ENCODE results near the gene ADAMTSL1.
"Not testable (repeated sequence)": the region's sequence is repeated elsewhere in the genome, so short reads cannot be mapped to it uniquely, and the experiment has no call there.

The ADAMTSL1 gene

DNA sequence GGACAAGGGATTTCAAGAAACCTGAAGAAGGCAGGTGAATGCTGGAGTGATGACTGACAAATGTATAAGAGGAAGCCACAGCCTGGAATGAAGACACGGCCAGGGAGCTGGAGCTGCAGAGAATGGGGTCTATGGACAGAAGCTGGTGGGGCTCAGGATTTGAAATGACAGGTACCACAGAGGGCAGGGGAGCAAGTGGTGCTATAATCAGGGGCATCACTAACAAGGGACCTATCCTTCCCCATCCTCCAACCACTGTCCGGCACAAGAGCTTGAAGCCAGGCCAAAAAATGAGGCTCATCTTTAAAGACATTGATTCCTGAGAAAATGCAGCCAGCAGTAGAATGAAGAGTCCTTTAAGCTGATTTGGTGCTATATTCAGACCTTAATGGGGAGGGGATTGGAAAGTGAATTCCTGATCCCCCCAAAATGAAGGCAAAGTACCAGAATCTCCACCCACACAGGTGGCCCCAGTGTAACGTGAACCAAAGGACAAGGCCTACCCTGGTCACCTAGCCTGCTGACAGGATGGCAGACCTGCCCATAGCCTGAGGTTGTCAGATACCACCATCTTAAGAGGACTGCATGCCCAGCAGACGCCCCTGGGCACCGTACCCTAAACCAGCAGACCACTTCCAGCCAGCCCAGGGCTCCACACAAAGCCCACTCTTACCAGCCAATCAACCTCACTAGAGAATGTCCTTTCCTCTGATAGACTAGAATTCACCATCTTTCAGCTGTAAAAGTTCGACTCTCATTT is 449.9 kb downstream of the ADAMTSL1 start:
- DNase-seq (ENCODE audit: low read depth), result no peak
- TF ChIP-seq, protein P1, sequence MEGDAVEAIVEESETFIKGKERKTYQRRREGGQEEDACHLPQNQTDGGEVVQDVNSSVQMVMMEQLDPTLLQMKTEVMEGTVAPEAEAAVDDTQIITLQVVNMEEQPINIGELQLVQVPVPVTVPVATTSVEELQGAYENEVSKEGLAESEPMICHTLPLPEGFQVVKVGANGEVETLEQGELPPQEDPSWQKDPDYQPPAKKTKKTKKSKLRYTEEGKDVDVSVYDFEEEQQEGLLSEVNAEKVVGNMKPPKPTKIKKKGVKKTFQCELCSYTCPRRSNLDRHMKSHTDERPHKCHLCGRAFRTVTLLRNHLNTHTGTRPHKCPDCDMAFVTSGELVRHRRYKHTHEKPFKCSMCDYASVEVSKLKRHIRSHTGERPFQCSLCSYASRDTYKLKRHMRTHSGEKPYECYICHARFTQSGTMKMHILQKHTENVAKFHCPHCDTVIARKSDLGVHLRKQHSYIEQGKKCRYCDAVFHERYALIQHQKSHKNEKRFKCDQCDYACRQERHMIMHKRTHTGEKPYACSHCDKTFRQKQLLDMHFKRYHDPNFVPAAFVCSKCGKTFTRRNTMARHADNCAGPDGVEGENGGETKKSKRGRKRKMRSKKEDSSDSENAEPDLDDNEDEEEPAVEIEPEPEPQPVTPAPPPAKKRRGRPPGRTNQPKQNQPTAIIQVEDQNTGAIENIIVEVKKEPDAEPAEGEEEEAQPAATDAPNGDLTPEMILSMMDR (conservative IDR thresholded peaks at IDR 0.05; ENCODE audit: low read length), result no peak
- no peak overlapping the region for H3K4me3 ChIP-seq (ENCODE audit: low read length)

DNA sequence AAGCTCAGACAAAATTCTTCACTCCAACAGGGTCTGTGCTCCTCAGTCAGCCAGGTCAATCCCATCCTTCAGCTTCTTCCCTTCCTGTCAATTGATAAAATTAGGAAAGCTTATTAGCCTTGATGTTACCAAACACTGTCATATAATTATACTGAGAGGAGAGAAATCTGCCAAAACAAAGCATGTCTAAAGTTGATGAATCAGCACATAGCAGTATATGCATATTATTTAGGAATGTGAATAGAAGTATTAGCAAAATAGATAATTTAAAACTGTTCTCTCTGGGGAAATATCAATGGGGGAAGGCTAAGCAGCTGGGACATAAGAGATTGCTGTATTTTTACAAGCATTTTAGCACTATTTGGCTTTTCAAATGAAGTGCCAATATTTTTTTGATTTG is 451.9 kb downstream of the ADAMTSL1 start:
- DNase-seq (ENCODE audit: low read depth), result no peak
- no peak overlapping the region for H3K4me3 ChIP-seq (ENCODE audit: low read length)
- TF ChIP-seq, protein P1 (conservative IDR thresholded peaks at IDR 0.05; ENCODE audit: low read length), result no peak

DNA sequence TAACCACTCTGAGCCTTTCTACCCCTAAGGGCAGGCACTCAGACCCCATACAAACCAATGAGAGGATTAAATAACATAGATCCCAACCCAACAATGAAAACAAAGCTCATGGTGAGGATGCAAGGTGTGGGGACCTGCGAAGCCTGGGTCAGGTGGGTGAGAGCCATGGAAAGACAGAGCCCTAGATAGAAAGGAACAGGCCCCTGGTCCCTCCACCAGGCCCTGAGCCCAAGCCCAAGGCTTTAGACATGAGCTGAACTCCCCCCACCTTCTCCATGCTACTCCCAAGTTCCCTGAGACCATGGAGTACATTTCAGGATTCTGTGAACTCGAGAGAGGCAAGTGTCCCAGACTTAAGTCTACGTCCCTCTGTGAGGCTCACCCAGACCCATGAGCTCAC is 452.6 kb downstream of the ADAMTSL1 start:
- DNase-seq (ENCODE audit: low read depth), result no peak
- H3K4me3 ChIP-seq (ENCODE audit: low read length), result no peak overlapping the region
- TF ChIP-seq, protein P1 (conservative IDR thresholded peaks at IDR 0.05; ENCODE audit: low read length), result no peak

DNA sequence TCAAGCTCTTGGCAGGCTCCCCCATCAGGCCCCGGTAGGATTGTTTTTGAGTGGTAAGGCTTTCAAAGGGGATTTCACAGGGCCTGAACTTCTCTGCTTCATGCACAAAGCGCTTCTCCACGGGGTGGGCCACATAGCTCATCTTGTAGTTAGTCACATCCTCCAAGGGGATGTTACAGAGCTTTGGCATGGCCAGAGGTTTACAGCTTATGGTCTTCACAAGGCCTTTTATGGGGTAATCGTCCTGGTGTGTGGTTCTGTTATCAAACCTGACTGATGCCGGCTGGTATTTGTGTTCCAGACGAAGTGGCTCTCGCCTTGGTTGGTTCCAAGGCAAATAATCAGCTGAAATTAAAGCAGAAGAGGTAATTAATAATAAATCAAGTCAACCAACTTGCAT is 454.8 kb downstream of the ADAMTSL1 start:
- TF ChIP-seq, protein P1 (conservative IDR thresholded peaks at IDR 0.05; ENCODE audit: low read length), result no peak
- no peak for DNase-seq (ENCODE audit: low read depth)

DNA sequence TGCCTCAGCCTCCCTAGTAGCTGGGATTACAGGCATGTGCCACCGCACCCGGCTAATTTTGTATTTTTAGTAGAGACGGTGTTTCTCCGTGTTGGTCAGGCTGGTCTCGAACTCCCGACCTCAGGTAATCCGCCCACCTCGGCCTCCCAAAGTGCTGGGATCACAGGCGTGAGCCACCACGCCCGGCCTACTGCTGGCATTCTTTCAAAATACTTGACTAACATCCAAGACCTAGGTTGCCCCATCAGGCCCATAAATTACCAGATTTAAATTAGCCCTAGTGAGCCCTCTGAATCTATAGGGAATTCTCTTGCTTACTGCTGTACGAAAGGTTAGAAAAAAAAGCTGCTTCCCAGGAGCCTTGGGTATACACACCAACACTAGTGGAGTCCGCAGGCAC is 456.7 kb downstream of the ADAMTSL1 start:
- DNase-seq (ENCODE audit: low read depth); H3K4me3 ChIP-seq (ENCODE audit: low read length): not testable (repeated sequence)

More for the DNA sequence above, 454.8 kb downstream of the ADAMTSL1 start:
- no peak overlapping the region for H3K4me3 ChIP-seq (ENCODE audit: low read length)

DNA sequence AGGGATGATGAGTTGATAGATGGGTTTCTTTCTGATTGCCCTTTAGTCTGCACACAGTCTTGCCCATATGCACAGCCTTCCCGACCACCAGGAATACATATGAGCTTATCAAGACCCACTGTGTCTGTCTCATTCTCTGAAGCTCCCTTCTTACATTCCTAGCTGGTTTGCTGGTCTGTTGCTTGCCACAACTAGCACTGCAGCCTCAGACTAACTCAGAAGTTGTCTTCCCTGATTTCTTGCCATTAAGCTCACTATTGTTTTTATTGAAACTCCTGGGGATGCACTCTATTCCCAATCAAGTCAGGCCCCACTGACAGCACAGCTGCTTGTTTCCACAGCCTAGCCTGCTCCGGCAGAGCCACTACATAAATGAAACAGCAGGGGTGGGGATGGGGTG is 461.6 kb downstream of the ADAMTSL1 start:
- TF ChIP-seq, protein P1 (conservative IDR thresholded peaks at IDR 0.05; ENCODE audit: low read length), result no peak
- no peak overlapping the region for H3K4me3 ChIP-seq (ENCODE audit: low read length)
- DNase-seq (ENCODE audit: low read depth), result no peak

DNA sequence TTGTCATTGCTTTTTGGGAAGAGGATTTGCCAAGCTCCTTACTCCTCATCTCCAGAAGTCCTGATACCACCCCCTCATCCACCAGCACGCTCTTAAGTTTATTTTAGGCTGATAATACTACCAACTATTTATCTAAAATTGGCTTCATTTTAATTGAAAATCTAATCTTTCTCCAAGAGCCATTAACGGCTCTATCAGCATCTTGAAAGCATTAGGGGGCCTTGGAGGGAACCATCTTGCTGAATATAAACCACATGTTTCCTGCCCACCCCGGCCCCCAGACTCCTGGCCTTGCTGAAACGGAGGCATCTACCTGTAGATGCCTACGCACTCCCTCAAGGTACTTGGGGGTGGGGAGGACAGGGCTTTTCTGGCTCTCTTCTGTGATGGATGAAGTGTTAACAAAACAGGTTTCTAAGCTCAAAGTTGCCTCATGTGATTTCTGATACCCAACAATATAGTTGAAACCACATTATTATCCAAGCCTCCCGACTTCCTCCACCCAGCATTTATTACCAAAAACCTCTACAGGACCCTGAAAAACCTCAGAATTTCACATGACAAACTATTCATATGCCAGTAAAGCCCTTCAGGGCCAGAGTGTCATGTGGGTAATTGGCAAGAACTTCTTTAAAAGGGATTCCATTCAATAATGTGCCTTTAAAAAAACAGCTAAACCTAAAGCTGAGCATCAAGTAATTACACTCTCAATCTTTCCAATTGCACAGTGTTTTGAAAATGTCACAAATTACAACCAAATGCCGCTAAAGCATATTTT is 462.3 kb downstream of the ADAMTSL1 start:
- DNase-seq (ENCODE audit: low read depth), result no peak
- TF ChIP-seq, protein P1 (conservative IDR thresholded peaks at IDR 0.05; ENCODE audit: low read length), result no peak
- H3K4me3 ChIP-seq (ENCODE audit: low read length), result no peak overlapping the region
